Endothelial cell of hepatic sinusoid (primary cell): ENCODE results near the gene NOG.

ENCODE experiments used
- in situ Hi-C: cut with HindIII; loops from 2 replicates; pipeline ENCODE4 v1.10.0; 2017; ENCODE audit warnings: low sequenced_read_pairs

NOG gene

DNA sequence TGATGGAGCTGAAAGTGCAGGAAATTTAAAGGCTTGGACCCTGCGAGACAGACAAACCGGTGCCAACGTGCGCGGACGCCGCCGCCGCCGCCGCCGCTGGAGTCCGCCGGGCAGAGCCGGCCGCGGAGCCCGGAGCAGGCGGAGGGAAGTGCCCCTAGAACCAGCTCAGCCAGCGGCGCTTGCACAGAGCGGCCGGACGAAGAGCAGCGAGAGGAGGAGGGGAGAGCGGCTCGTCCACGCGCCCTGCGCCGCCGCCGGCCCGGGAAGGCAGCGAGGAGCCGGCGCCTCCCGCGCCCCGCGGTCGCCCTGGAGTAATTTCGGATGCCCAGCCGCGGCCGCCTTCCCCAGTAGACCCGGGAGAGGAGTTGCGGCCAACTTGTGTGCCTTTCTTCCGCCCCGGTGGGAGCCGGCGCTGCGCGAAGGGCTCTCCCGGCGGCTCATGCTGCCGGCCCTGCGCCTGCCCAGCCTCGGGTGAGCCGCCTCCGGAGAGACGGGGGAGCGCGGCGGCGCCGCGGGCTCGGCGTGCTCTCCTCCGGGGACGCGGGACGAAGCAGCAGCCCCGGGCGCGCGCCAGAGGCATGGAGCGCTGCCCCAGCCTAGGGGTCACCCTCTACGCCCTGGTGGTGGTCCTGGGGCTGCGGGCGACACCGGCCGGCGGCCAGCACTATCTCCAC is at the start of gene NOG:
TSS of gene NOG (plus strand) at position 54 of the 674 bp plus-strand sequence. CDS start at position 579, 525 bp downstream.
- in situ Hi-C loops, result no loop called here

DNA sequence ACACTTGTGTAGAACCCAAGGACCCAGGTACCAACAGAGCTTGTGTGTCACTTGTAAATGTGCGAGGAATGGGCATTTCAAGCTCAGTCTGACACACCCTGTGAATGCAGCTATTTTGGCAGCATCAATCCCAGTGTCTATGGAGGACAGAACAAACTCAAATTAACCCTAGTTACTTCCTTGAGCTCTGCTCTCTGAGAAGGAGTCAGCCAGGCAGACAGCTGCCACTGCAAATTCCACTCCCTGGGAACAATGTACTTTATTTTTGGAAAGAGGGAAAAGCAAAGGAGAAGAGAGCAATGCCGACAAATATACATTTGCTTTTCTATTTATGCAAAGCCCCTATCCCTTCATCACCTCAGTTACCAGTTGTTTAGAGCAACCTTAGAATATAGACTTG is 48.4 kb upstream of the NOG start:
- in situ Hi-C loops, result no loop called here

DNA sequence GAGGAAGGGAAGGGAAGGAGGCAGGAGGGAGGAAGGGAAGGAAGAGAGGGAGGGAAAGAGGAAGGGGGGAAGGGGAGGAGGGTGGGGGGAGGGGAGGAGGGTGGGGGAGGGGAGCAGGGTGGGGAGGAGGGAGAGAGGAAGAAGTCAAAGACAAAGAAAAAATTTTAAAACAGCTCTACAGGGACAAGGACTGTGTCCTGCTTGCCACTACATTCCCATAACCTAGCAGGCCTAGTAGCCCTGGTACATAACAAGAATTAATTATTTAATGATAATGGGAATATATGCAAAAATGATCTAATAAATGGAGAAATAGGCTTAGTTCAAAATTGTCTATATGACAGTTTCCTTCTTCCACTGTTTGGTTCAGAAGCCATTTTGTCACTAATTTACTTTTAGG is 47.6 kb upstream of the NOG start:
- in situ Hi-C loops, result no loop called here

DNA sequence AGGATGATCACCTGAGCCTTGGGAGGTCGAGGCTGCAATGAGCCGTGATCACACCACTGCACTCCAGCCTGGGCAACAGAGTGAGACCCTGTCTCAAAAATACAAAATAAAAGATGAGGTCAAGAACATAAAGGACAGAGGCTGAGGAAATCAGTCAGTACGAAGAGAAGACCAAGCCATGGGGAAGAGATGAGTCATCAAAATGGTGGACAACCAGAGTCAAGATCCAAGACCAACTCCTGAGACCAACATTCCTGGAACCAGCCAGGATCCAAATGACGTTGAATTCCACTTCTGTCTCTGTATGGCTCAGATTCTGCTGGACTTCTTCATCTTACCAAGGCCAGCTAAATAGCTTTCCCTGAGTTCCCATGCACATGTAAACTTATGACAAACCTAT is 44.8 kb upstream of the NOG start:
- in situ Hi-C loops, result no loop called here

DNA sequence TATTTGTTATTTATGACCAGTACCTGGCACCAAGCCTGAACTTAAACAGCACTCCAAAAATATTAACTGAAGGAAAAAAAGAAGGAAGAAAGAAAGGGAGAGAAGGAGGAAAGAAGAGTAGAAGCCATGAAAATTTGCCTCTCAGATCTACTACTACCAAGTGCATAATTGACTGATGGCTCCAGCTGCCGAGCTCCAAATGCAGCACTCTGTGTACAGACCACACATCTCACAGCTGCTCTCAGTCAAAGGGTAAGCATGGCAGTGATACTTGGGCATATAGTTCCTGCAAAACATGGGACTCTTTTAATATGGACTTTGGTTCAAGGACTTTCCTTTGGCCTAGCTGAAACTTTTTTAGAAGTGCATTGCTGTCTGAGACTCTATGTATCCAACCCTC is 44.0 kb upstream of the NOG start:
- in situ Hi-C loops, result no loop called here

DNA sequence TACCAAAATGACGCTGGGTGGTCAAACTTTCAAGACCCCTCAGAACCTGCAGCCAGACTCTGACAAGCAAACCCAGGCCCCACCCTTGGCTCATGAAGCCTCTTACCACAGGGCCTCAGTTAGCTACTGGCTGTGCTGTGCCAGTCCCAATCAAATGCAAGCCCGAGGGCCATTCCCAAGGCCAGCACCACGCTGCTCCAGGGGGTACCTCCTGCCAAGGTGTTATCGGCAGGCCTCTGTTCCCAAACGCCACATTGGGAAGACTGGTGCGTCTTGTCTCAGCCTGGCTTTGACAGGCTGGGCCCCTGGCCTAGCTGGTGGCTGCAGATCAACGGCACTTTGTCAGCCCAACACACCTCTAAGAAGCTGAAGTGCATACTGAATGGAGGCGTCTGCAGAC is 35.8 kb upstream of the NOG start:
- in situ Hi-C loops, result loop anchor here (5.0 kb wide), 1 partner anchor 85 kb away; no protein-coding TSS in a partner anchor

DNA sequence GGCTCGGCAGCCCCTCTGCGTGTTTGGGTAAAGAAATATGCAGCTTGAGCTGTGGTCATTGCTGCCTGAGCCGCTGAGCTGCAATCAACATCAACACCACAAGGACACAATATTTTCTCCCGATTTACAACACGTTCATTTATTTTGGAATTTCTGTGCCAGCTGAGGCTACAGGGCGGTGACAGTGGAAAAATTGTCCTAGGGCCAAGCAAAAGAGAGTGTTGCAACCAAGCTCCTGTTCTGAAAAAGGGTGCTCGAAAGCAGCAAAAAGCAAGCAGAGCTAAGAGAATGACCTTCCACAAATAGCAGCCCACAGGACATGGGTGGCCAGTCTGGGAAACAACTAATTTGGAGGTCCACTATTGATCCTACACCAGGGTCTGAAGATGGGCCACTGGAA is 35.4 kb upstream of the NOG start:
- in situ Hi-C loops, result loop anchor here (5.0 kb wide), 1 partner anchor 84 kb away; no protein-coding TSS in a partner anchor

DNA sequence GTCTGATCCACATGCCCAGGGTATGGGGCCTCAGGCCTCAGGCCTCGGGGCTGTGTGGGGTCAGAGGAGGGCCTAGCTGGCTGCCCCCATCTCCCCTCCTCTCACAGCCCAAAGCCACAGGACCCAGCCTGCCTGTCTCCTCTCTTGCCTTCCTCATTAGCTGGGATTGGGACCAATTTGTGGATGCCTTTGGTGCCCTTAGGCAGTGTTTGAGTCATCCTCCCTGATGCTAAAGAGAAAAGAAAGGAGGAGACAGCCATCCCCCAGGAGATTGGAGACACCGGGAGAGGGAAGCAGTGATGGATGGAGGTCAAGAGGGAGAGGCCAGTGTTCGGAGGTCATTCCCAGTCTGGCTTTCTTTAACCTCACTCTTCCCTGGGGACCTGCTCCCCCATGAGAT is 23.3 kb upstream of the NOG start:
- in situ Hi-C loops, result no loop called here

DNA sequence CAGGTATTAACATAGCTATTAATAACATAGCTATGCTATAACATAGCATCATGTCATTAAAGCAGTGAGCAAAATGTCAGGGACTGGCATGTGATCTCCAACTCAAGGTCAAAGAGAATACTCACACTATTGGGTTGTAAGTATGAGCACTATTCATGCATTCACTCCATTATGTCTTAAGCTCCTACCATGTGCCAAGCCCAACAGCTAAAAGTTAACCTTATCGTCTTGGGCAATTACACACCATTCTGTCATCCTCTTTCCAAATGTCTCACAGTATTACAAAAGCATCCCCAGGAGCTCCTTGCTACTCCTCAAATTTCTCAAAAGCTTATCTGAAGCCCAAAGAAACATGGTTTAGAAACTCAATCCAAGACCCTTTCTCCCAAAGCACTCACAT is 22.0 kb upstream of the NOG start:
- in situ Hi-C loops, result no loop called here

DNA sequence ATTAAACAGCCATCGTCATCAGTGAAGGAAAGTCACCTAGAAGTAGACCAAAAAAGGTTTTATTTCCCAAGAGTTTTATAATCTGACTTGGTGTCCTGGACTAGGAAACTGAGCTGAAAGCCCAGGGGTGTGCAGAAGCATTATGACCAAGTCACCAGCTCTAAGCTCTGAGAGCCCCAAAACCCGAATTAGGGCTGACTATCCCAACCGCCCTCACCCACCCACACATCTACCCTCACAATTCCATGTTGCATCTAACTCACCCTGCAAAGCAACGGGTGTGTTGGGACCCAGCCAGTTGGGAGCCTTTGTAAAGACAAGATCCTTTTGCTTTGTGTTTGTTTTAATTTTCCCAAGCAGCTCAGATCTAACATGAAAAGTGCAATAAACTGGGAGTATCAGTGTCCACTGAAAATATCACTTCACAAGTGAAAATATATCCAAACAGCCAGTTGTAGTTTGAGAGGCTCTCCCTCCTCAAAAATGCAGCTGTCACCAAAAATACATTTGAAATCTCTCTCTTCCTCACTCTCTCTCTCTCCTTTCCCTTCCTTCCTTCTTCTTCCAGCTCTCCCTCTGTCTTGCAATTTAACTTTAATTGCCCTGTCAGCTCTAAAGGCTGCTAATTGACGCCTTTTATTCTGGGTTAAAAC is 16.2 kb upstream of the NOG start:
- in situ Hi-C loops, result loop anchor here (5.0 kb wide), 1 partner anchor 145 kb away; no protein-coding TSS in a partner anchor

DNA sequence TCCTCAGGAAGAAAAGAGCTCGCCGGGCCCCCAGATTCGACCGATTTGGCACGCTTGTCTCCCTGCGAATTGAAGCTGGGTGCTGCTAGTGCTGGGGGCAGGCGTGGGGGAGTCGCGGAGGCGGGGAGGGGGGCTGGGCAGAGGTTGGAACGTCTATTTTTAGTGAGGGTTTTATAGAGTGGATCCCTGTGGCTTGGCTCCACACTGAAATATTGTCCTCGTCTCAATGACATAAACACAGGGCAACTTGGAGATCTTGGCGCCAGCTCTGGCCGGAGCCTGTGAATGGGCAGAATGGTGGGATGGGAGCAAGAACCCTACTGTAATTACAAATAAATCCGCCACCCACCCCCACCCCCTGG is 15.7 kb upstream of the NOG start:
- in situ Hi-C loops, result loop anchor here (5.0 kb wide), 1 partner anchor 144 kb away; no protein-coding TSS in a partner anchor

DNA sequence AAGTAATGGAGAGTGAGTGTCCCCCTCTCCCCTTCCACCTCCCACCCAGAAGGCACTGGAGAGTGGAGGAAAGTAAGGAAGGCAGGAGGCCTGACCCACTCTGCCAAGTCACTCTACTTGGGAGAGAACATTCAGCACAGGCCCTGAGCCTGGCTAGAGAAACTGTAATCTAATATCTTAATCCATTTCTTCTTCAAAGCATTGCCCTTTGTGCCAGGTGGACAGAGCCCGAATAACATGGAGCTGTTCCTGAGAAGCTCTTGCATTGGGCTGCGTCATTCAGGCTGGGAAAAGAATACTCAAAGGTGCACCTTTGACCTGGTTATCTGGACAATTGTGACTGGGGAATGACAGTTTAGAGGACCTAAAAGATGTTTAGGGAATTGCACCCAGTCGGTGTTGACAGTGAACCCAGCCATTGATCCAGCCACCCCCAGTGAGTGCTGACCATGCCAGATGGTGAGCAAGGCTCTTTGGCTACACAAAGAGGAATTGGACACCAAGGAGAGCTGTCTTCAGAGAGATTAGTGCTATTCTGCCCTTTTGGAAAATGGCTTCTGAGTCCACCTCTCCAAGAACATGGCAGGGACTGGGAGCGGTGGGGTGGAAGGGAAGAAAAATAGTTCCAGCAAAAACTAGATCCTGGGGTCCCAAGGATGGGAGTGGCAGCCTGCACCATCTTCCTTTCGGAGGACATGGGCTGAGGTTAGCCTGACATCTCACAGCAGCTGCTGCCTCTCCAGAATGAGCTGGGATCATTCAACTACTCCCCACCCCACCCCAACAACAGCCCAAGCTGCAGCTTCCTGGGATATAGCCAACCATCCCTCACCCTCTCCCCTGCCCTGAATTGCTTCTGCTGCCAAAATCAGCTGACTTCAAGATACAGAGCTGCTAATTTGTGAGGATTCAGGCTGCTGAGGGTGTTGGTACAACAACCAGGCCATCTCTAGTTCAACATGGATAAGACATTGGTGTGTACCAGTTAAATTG is 11.6 kb upstream of the NOG start:
- in situ Hi-C loops, result loop anchor here (5.0 kb wide), 1 partner anchor 85 kb away; no protein-coding TSS in a partner anchor

DNA sequence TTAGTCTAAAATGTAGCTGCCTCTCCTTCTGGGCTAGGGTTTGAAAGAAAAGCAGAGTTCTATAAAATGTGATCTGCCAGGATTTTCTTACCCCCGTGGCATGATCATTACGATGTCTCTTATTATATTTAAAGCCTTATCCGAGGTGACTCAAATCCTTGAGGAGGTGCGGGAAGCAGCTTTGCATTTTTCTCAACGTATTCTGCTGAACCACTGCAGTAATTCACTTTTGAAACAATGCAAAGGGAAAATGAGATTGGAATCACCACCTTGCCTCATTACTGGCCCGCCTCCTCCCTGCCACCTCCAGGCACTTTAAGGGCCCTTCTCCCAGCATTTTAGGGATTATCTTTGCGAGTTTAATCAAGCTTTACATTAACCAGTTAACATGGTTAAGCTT is 9.7 kb upstream of the NOG start:
- in situ Hi-C loops, result loop anchor here (5.0 kb wide), 1 partner anchor 84 kb away; no protein-coding TSS in a partner anchor

DNA sequence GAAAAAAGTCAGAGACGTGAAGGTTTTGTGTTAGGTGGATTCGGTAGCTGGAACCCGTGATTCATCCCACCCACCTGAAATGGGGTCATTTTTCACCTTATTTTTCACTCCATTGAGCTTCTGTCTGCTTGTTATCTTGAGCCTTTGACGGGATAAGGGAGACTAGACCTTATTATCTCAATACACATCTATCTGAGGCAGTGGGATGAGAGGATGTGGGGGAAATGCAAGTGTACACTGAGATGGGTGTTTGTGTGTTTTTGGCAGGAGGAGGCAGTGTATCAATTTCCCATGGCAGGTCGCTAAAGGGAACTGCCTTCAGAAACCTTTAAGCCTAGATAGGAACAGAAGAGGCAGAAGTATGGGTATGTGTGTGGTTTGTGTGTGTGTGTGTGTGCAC is 6.2 kb upstream of the NOG start:
- in situ Hi-C loops, result no loop called here

DNA sequence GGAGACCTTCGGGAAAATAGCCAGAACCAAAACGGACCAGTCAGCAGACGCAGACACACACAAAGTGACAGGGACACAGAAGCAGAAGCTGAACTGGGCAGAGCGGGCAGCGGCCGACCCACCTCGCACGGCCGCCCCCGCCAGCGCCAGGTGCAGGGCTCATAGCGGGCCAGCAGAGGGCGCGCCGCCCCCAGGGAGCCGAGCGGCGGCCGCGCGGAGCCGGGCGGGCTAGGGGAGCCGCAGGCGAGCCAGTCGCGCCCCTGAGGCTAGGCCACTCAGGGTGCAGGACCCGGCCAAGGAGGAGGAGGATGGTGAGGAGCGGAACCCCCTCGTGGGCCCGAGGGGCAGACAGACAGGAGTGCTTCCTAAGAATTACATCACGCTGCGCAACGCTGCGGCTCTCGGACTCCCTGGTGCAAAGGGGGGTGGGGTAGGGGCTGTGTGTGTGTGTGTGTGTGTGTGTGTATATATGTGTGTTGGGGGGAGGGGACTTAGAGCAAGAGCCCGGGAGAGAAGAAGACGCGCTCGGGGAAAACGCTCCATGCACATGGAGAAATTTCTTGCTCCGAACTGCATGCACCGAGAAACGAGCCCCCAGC is 913 bp upstream of the NOG start:
- in situ Hi-C loops, result no loop called here

DNA sequence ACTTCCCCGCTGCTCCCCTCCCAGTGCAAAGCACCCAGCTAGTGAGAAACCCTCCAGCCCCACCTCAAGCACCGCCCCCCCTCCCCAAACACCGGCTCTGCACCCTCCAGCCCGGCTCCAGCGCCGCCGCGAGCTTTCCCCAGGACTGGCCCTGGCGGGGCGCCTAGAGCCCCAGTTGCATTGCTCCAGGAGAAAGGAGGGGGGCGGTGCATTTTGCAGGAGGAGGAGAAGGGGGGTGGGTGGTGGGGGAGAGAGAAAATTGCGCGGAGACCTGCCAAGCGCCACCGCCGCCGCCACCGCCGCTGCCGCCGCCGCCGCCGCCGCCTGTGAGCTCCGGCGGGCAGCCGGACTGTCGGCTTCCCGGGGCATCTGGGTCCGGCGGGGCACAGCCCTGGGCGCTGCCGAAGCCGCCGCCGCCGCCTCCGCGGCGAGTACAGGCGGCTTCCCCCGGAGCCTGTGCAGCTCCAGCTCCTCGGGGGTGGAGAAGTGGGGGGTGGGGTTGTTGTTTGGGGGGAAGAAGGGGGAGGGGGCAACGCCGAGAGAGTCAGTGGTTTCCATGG is 333 bp upstream of the NOG start:
- in situ Hi-C loops, result no loop called here

DNA sequence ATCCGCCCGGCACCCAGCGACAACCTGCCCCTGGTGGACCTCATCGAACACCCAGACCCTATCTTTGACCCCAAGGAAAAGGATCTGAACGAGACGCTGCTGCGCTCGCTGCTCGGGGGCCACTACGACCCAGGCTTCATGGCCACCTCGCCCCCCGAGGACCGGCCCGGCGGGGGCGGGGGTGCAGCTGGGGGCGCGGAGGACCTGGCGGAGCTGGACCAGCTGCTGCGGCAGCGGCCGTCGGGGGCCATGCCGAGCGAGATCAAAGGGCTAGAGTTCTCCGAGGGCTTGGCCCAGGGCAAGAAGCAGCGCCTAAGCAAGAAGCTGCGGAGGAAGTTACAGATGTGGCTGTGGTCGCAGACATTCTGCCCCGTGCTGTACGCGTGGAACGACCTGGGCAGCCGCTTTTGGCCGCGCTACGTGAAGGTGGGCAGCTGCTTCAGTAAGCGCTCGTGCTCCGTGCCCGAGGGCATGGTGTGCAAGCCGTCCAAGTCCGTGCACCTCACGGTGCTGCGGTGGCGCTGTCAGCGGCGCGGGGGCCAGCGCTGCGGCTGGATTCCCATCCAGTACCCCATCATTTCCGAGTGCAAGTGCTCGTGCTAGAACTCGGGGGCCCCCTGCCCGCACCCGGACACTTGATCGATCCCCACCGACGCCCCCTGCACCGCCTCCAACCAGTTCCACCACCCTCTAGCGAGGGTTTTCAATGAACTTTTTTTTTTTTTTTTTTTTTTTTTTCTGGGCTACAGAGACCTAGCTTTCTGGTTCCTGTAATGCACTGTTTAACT is 1.0 kb downstream of the NOG start:
- in situ Hi-C loops, result no loop called here

DNA sequence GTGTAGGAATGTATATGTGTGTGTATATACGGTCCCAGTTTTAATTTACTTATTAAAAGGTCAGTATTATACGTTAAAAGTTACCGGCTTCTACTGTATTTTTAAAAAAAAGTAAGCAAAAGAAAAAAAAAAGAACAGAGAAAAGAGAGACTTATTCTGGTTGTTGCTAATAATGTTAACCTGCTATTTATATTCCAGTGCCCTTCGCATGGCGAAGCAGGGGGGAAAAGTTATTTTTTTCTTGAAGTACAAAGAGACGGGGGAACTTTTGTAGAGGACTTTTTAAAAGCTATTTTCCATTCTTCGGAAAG is 1.6 kb downstream of the NOG start:
- in situ Hi-C loops, result no loop called here

DNA sequence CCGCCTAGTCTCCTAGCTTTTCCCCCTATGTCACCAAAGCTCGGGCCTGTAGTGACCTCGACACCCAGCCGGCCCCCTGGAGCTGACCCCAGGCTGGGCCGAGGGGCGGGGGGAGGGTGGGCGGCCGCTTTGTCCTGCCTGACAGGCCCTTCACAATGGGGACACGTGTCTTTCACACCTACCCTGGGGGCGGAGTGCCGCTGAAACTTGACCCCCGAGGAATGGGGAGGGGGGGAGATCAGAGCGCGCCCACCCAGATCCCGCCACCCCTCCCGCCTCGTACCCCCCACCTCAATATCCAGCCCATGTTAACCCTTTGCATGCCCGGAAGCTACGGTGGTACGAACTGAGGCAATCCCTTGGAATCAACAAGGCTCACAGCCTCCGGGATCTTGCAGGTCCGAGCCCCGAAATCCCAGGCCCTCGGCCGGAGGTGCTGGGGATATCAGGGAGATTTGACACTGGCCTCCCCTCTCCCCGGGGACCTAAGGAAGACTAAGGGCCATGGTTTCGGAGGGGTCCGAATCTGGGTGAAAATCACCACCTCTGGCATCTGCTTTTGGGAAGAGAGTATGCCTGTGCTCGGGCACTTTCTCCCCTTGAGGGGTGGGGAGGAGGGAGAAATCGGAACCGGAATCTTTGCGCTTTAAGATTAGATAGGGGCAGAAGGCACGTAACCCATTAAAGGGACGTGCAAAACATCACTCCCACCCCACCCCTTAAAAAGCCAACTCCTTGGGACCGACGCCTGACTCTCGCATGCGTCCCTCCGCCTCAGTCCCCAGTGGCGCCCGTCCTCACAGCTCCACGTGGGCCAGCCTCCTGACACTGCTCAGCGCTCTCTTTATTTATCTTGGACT is 2.6 kb downstream of the NOG start:
- in situ Hi-C loops, result no loop called here
